GM12878 (cell line): Measurements from ENCODE around the gene MCM8. TPM values are rescaled to one million over a fixed set of nuclear protein-coding genes. Genes with fewer than 3 reads are reported as not detected.

Source experiments
- ATAC-seq: fragments of 200-7000 bp; cut with Tn5 transposase; 3 replicates; pipeline ENCODE4 v1.9.1; 2020; ENCODE audit warnings: mild to moderate bottlenecking, moderate library complexity
- BruUV-seq: library from RNA; stranded (reverse); fragments of 400-500 nt; replicated peaks from 2 replicates; lab custom pipeline; 2021; lab: Mats Ljungman, UMichigan
- CTCF ChIA-PET: fragments of 300-600 bp; sonication (Branson Sonifier 250); formaldehyde crosslinking; extraction: SDS; loops from one replicate; lab custom pipeline; 2021; ENCODE audit warnings: inconsistent platforms; lab: Yijun Ruan, JAX
- POLR2A ChIA-PET: fragments of 350-600 bp; formaldehyde crosslinking; extraction: SDS; loops from one replicate; lab custom pipeline; 2021; ENCODE audit warnings: inconsistent platforms; lab: Charles Lee
- RAD21 ChIA-PET: fragments of 300-600 bp; sonication (Branson Sonifier 250); formaldehyde crosslinking; loops from one replicate; lab custom pipeline; 2023; ENCODE audit warnings: antibody characterized with exemption; ENCODE audit not compliant: unreplicated experiment; lab: Charles Lee
- SMC1A ChIA-PET: fragments of 300-600 bp; sonication (Branson Sonifier 250); formaldehyde crosslinking; loops from one replicate; lab custom pipeline; 2023; ENCODE audit not compliant: unreplicated experiment, uncharacterized antibody; lab: Charles Lee
- DNase-seq: peaks from one replicate; pipeline ENCODE4 v3.0.0-alpha.2; 2011; ENCODE audit warnings: low read depth, low spot score
- FAIRE-seq: peaks from 3 replicates; lab custom pipeline; 2011; peaks lifted over from hg19 to GRCh38; lab: Jason Lieb, UNC
- H2AFZ ChIP-seq: 2 replicates; pipeline ENCODE4 v1.6.0; 2011; ENCODE audit warnings: low read depth, low read length, control low read depth; ENCODE audit not compliant: control insufficient read depth
- H3K27ac ChIP-seq: 2 replicates; pipeline ENCODE4 v1.5.1; 2011; ENCODE audit warnings: control low read depth; ENCODE audit not compliant: control insufficient read depth, insufficient read depth
- H3K27me3 ChIP-seq, 2 experiments: replicated peaks in 1 of 2; 2 replicates each; pipeline versions ENCODE4 v1.6.0 to v1.6.1; 2011; ENCODE audit warnings: low read length in 1 of 2; ENCODE audit not compliant: control insufficient read depth in 2 of 2, insufficient read depth in 2 of 2
- H3K36me3 ChIP-seq, 2 experiments: 2 replicates each; pipeline ENCODE4 v1.5.1; 2011; ENCODE audit warnings: low read length in 1 of 2; ENCODE audit not compliant: control insufficient read depth in 2 of 2, insufficient read depth in 2 of 2
- H3K4me1 ChIP-seq: 2 replicates; pipeline ENCODE4 v1.6.1; 2011; ENCODE audit warnings: mild to moderate bottlenecking, low read length, moderate library complexity, mixed read lengths; ENCODE audit not compliant: control insufficient read depth, insufficient read depth
- H3K4me2 ChIP-seq: 2 replicates; pipeline ENCODE4 v1.6.0; 2011; ENCODE audit warnings: control low read depth; ENCODE audit not compliant: control insufficient read depth, insufficient read depth
- H3K4me3 ChIP-seq: fragments of 200-600 bp; sonication (generic); 2 replicates; pipeline ENCODE4 v1.5.1; 2016
- H3K79me2 ChIP-seq: 2 replicates; pipeline ENCODE4 v1.6.0; 2011; ENCODE audit warnings: low read length; ENCODE audit not compliant: control insufficient read depth, insufficient read depth
- H3K9ac ChIP-seq: 2 replicates; pipeline ENCODE4 v1.8.0; 2011; ENCODE audit warnings: low read length, control low read depth, mixed read lengths; ENCODE audit not compliant: control insufficient read depth, insufficient read depth
- H3K9me3 ChIP-seq: replicated peaks from 3 replicates; pipeline ENCODE4 v1.5.1; 2011; ENCODE audit warnings: mild to moderate bottlenecking, low read length; ENCODE audit not compliant: control insufficient read depth, insufficient read depth
- H4K20me1 ChIP-seq: 2 replicates; pipeline ENCODE4 v1.6.0; 2011; ENCODE audit not compliant: control insufficient read depth, insufficient read depth
- MEF2B ChIP-seq: fragments of 450-650 bp; IDR thresholded peaks from 2 replicates; pipeline ENCODE4 v1.6.1; 2018; ENCODE audit warnings: mild to moderate bottlenecking, moderate library complexity; ENCODE audit not compliant: partially characterized antibody, poor library complexity, severe bottlenecking
- MYB ChIP-seq: fragments of 150-350 bp; IDR thresholded peaks from 2 replicates; pipeline ENCODE4 v1.6.1; 2014; ENCODE audit warnings: mild to moderate bottlenecking, low read depth, low read length, borderline replicate concordance
- NFIC ChIP-seq: IDR thresholded peaks from 2 replicates; pipeline ENCODE4 v1.6.1; 2012; ENCODE audit warnings: low read depth, mild to moderate bottlenecking, inconsistent platforms, low read length, moderate library complexity
- REST ChIP-seq: IDR thresholded peaks from 2 replicates; pipeline ENCODE4 v1.6.1; 2012; ENCODE audit warnings: mild to moderate bottlenecking, low read depth, low read length
- RFX5 ChIP-seq: IDR thresholded peaks from 2 replicates; pipeline ENCODE4 v1.6.1; 2011; ENCODE audit warnings: low read depth, low read length, improper control_type of control experiment
- ZBTB40 ChIP-seq: fragments of 450-650 bp; IDR thresholded peaks from 2 replicates; pipeline ENCODE4 v1.6.1; 2016; ENCODE audit warnings: mild to moderate bottlenecking, moderate library complexity, borderline replicate concordance
- ZNF622 ChIP-seq: fragments of 450-650 bp; IDR thresholded peaks from 2 replicates; pipeline ENCODE4 v1.6.1; 2017; ENCODE audit warnings: mild to moderate bottlenecking, inconsistent platforms
- ZNF687 ChIP-seq: fragments of 450-650 bp; IDR thresholded peaks from 2 replicates; pipeline ENCODE4 v1.6.1; 2017; ENCODE audit warnings: mild to moderate bottlenecking, moderate library complexity
- WGBS: methylation state at CpG from one replicate; pipeline ENCODE4 v1.1.6; 2016; ENCODE audit warnings: low lambda C conversion rate; ENCODE audit not compliant: insufficient replicate concordance, insufficient coverage; ENCODE audit errors: missing lambda C conversion rate; 5-methylcytosine and 5-hydroxymethylcytosine counted together
- in situ Hi-C: fragments of 300-500 bp; cut with MboI; formaldehyde crosslinking; loops from 9 replicates; pipeline ENCODE4 v1.14.3; 2018; ENCODE audit warnings: mixed read lengths
- intact Hi-C: fragments of 100-400 bp; cut with micrococcal nuclease; formaldehyde crosslinking; loops from one replicate; pipeline ENCODE4 v1.14.2; 2022; ENCODE audit not compliant: unreplicated experiment
- polyA plus RNA-seq, 11 experiments: library from polyadenylated mRNA; depleted of rRNA in 4 of 11; unstranded in 6 of 11; stranded (reverse) in 5 of 11; fragments of >200 nt; fragmentation: Nextera tagmentation in 4 of 11; fragmentation: Illumina TruSeq in 1 of 11; extraction: Ambion mirVana in 4 of 11; extraction: Trizol in 1 of 11; gene quantifications; 1 replicate in 1 of 11; 2 replicates in 10 of 11; pipeline versions ENCODE4 v1.2.1 to v1.2.3, GENCODE V29; 2011 to 2016; ENCODE audit warnings: inconsistent platforms in 2 of 11, missing spikeins in 2 of 11, low read depth in 1 of 11
- total RNA-seq, 4 experiments: library from RNA; depleted of rRNA in 3 of 4; stranded (reverse); fragments of >200 nt in 3 of 4; fragmentation: Illumina TruSeq in 1 of 4; extraction: Trizol in 1 of 4; gene quantifications; 2 replicates each; pipeline versions ENCODE4 v1.2.1 to v1.2.3, GENCODE V29; 2013 to 2021

Gene MCM8
- total and polyA plus RNA-seq, 10 of the 15 experiments (the other 5 are each of a cell fraction or from before 2014, with no cell fraction given), result 3.2 to 28.2 (median 16.0) TPM

DNA sequence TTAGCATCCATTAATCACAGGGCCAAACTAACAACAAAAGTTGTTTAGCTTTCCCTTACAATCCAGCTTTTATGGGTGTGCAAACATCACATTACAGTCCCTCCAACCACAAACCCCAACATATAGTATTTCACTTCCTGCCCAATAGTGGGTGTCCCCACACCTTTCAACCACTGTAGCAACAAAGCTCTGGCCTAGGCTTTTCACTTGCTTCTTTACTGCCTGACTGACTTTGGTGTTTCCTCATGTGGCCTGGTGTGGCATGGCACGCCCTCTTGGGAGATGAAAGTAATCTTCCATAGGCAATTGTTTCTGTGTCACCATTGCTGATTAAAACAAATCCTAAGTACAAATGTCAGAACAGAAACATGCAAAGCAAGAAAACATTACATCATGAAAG is 46.3 kb downstream of the MCM8 start:
- Histone ChIP-seq H3K9me3 (no peaks in the 10 kb centered on the region), H2AFZ (no peak overlapping the region), H3K4me2 (no peak overlapping the region; the same call in 1 of the 2 replicates), H4K20me1 (no peaks in the 10 kb centered on the region), H3K27me3 (no peaks in the 10 kb centered on the region), H3K4me1 (peaks cover 7% of the 10 kb centered on the region; the same call in 1 of the 2 replicates), H3K79me2 (no peaks in the 10 kb centered on the region), H3K27ac (no peak overlapping the region), H3K9ac (no peak overlapping the region), H3K4me3 (no peak overlapping the region), H3K36me3 (peaks cover 10% of the 10 kb centered on the region in 2 experiments; a peak in 3 of 4 replicates)
- FAIRE-seq (peak; percentile 65), ATAC-seq (peak; percentile 99), DNase-seq (peak; percentile 40)
- CTCF ChIA-PET, result interaction anchor here (0.8 to 4.1 kb wide), 4 partner anchors 11 to 467 kb away, joined by 3 to 18 read pairs (median 4); no protein-coding TSS in a partner anchor
- POLR2A ChIA-PET, result interaction anchor here (0.5 to 1.9 kb wide), 4 partner anchors 9 to 46 kb away, joined by 3 to 6 read pairs (median 3); partner anchors contain the start of genes MCM8 and TRMT6
- 35% methylated on average over 1 of the region's 1 CpG for WGBS
- in situ Hi-C loops (no loop called here), intact Hi-C loops (no loop called here)
- SMC1A ChIA-PET, result interaction anchor here (0.7 to 1.6 kb wide), 5 partner anchors 13 to 468 kb away, joined by 3 to 7 read pairs (median 3); no protein-coding TSS in a partner anchor
- BruUV-seq, result no TSS peak
- RAD21 ChIA-PET, result interaction anchor here (1.3 to 1.5 kb wide), 3 partner anchors 10 to 209 kb away, joined by 3 to 5 read pairs (median 3); no protein-coding TSS in a partner anchor
- no peak for TF ChIP-seq ZBTB40
- no peak for TF ChIP-seq ZNF622
- peak; percentile 43; the same call in 1 of the 2 replicates for TF ChIP-seq NFIC
- no peak for TF ChIP-seq MYB
- TF ChIP-seq MEF2B, result peak; percentile 60
- no peak for TF ChIP-seq ZNF687
- no peak for TF ChIP-seq RFX5
- TF ChIP-seq REST, result no peak
